Ascending aorta (tissue), 2 donors: ENCODE results near the gene SEC24D. TPM values are rescaled to one million over a fixed set of nuclear protein-coding genes. Genes with fewer than 3 reads are reported as not detected.

Source experiments
- DNase-seq, 2 donors: peaks; one replicate each; pipeline ENCODE4 v3.0.0-alpha.2; 2019; ENCODE audit warnings: low spot score in 2 of 2
- H3K27ac ChIP-seq, 2 donors: fragments of 200-600 bp; sonication (generic); one replicate each; pipeline ENCODE4 v1.5.1; 2016 to 2017; ENCODE audit warnings: mild to moderate bottlenecking in 1 of 2
- H3K27me3 ChIP-seq: fragments of 200-600 bp; sonication (generic); one replicate; pipeline ENCODE4 v1.5.1; 2017
- H3K36me3 ChIP-seq, 2 donors: fragments of 200-600 bp; sonication (generic); one replicate each; pipeline ENCODE4 v1.5.1; 2016
- H3K4me1 ChIP-seq, 2 donors: fragments of 200-600 bp; sonication (generic); one replicate each; pipeline ENCODE4 v1.5.1; 2016 to 2017; ENCODE audit warnings: mild to moderate bottlenecking in 1 of 2
- H3K4me3 ChIP-seq, 2 donors: fragments of 200-600 bp; sonication (generic); one replicate each; pipeline ENCODE4 v1.5.1; 2016 to 2017; ENCODE audit warnings: mild to moderate bottlenecking in 1 of 2
- H3K9me3 ChIP-seq, 2 donors: fragments of 200-600 bp; sonication (generic); one replicate each; pipeline ENCODE4 v1.5.1; 2016
- intact Hi-C: fragments of 100-400 bp; cut with DNase I; formaldehyde crosslinking; loops from one replicate; pipeline ENCODE4 v1.15.1; 2023
- total RNA-seq: library from RNA; depleted of rRNA; stranded (reverse); fragments of >200 nt; gene quantifications from one replicate; pipeline ENCODE4 v1.1.0, GENCODE V29; 2016
- TF ChIP-seq, protein P1 (sequence below), 3 experiments: fragments of 200-600 bp in 2 of 3; fragments of 450-650 bp in 1 of 3; sonication (generic) in 2 of 3; IDR thresholded peaks; one replicate each; pipeline ENCODE4 v1.5.1; 2016 to 2019; ENCODE audit warnings: antibody characterized with exemption in 3 of 3, mild to moderate bottlenecking in 1 of 3, moderate library complexity in 1 of 3

SEC24D gene
- total RNA-seq, 1 donor from 2014 or later: 108 TPM

GRCh38 chr4:118753685-118754084 is 82.2 kb downstream of the SEC24D start:
- Histone ChIP-seq H3K36me3 (peaks cover 7 to 34% of the 10 kb centered on the region in 2 donors), H3K4me1 (peaks cover 16 to 35% of the 10 kb centered on the region in 2 donors), H3K27ac (peak overlapping the region; percentile 76 to 87), H3K4me3 (peak overlapping the region in 1 of 2 donors; percentile 28), H3K27me3 (no peaks in the 10 kb centered on the region), H3K9me3 (no peaks in the 10 kb centered on the region)
- TF ChIP-seq, protein P1, sequence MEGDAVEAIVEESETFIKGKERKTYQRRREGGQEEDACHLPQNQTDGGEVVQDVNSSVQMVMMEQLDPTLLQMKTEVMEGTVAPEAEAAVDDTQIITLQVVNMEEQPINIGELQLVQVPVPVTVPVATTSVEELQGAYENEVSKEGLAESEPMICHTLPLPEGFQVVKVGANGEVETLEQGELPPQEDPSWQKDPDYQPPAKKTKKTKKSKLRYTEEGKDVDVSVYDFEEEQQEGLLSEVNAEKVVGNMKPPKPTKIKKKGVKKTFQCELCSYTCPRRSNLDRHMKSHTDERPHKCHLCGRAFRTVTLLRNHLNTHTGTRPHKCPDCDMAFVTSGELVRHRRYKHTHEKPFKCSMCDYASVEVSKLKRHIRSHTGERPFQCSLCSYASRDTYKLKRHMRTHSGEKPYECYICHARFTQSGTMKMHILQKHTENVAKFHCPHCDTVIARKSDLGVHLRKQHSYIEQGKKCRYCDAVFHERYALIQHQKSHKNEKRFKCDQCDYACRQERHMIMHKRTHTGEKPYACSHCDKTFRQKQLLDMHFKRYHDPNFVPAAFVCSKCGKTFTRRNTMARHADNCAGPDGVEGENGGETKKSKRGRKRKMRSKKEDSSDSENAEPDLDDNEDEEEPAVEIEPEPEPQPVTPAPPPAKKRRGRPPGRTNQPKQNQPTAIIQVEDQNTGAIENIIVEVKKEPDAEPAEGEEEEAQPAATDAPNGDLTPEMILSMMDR (IDR thresholded peaks at IDR 0.05): peak in 1 of 3 experiments; percentile 18
- DNase-seq: no peak
- intact Hi-C loops: no loop called here

GRCh38 chr4:118753096-118753495 is 82.8 kb downstream of the SEC24D start:
- peak overlapping the region; percentile 76 to 87 for H3K27ac ChIP-seq
- no peaks in the 10 kb centered on the region for H3K9me3 ChIP-seq
- no peaks in the 10 kb centered on the region for H3K27me3 ChIP-seq
- no peak overlapping the region for H3K4me3 ChIP-seq
- peaks cover 16 to 35% of the 10 kb centered on the region in 2 donors for H3K4me1 ChIP-seq
- intact Hi-C loops: no loop called here
- TF ChIP-seq, protein P1 (IDR thresholded peaks at IDR 0.05): no peak
- H3K36me3 ChIP-seq: peaks cover 7 to 35% of the 10 kb centered on the region in 2 donors
- DNase-seq: no peak

DNA sequence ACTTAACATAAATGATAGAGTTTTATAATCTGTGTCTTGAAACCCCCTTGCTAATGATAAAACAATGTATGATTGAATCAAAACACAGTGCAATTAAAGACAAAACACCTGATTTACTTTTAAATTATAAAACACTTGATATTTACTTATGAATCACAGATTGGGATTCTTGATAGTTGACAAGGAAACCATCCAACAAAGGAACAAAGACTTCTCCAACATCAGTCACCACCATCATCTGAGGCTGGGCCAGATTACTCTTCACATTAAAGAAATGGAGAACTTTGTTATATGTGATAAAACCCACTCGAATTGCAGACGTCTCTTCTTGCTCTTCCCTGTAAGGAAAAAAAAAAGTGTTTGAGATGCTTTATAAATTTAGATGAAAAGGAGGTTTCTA is 83.4 kb downstream of the SEC24D start:
- peaks cover 16 to 31% of the 10 kb centered on the region in 2 donors for H3K4me1 ChIP-seq
- H3K4me3 ChIP-seq: no peak overlapping the region
- H3K9me3 ChIP-seq: no peaks in the 10 kb centered on the region
- intact Hi-C loops: no loop called here
- no peak overlapping the region for H3K27ac ChIP-seq
- H3K36me3 ChIP-seq: peaks cover 11 to 37% of the 10 kb centered on the region in 2 donors
- H3K27me3 ChIP-seq: no peaks in the 10 kb centered on the region
- no peak for DNase-seq
- TF ChIP-seq, protein P1 (IDR thresholded peaks at IDR 0.05): no peak

DNA sequence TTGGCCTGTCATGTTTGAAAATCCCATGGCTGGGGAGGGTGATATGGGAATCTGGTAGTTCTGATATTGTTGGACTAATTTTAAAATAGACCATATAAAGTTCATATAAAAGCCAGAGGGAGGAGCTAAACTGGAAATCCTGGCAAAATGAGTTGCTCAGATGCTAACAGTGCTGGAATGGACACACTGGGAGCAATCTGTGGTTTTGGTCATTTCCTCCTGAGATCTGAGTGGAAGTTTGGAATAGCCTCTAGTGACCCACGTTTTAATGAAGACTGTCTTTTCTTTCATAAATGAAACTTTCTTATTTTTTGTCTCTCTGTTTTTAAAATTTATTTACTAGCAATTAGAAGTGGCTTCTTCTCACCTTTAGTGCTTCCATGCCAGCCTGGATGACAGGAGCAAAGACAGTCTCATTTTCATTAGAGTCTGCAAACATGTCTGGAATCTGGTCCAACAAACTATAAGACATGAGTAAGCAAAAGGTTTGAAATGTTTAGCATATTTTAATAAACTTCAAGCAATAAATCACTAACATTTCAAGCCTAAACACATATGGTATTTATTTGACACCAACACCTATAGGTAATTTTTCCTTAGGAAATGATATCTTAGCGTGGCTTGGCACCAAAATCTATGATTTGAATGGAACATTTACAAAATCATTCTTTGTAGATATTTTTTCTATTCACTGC is 84.2 kb downstream of the SEC24D start:
- peaks cover 11 to 32% of the 10 kb centered on the region in 2 donors for H3K36me3 ChIP-seq
- TF ChIP-seq, protein P1 (IDR thresholded peaks at IDR 0.05): no peak
- H3K27ac ChIP-seq: peak overlapping the region in 1 of 2 donors; percentile 17
- H3K4me3 ChIP-seq: no peak overlapping the region
- DNase-seq: no peak
- no peaks in the 10 kb centered on the region for H3K27me3 ChIP-seq
- H3K9me3 ChIP-seq: no peaks in the 10 kb centered on the region
- intact Hi-C loops: no loop called here
- peaks cover 16 to 26% of the 10 kb centered on the region in 2 donors for H3K4me1 ChIP-seq

DNA sequence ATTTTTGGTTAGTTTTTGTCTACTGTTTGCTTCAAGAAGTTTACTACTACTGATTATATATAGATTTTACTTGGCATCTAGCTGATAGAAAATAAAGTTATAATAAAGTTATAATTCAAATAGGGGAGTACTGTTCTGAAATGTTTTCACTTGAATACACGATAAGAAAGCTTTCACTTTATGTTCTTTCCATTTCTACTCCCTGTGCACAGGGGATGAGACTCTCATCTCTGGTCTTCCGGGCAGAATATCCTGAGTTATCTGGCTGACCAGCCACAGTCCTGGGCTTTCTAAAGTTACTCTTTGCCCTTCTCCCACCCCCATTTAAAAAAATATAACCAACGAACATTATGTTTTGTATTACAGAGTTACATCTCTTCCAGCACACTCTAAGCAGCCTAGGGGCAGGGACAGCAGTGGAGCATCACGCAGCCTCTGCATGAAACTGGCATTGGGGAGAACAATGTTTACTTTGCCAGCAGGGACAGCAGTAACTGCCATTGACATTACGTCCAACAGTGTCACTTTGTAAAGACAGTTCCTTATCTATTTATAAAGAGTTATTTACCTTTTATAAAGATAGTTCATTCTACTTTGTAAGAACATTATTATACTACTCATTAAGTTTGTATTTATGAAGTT is 86.5 kb downstream of the SEC24D start:
- Histone ChIP-seq H3K36me3 (peaks cover 14 to 33% of the 10 kb centered on the region in 2 donors), H3K4me1 (peaks cover 7 to 25% of the 10 kb centered on the region in 2 donors), H3K4me3 (no peak overlapping the region), H3K27me3 (no peaks in the 10 kb centered on the region), H3K9me3 (no peaks in the 10 kb centered on the region), H3K27ac (no peak overlapping the region)
- intact Hi-C loops: loop anchor here (10.0 kb wide), 1 partner anchor 535 kb away; no protein-coding TSS in a partner anchor
- no peak for DNase-seq
- TF ChIP-seq, protein P1 (IDR thresholded peaks at IDR 0.05): no peak
